Coronary artery (tissue), 2 donors: ENCODE results near the gene PCMT1.

Source experiments
- DNase-seq: peaks from one replicate; pipeline ENCODE4 v3.0.0-alpha.2; 2017; ENCODE audit warnings: low spot score
- H3K27ac ChIP-seq, 2 donors: fragments of 200-600 bp; sonication (generic); one replicate each; pipeline ENCODE4 v1.5.1; 2016 to 2019
- H3K4me3 ChIP-seq: fragments of 200-600 bp; sonication (generic); 2 replicates; pipeline ENCODE4 v1.5.1; 2016; ENCODE audit warnings: mild to moderate bottlenecking, moderate library complexity
- CTCF ChIP-seq: fragments of 200-600 bp; sonication (generic); IDR thresholded peaks from one replicate; pipeline ENCODE4 v1.5.1; 2019; ENCODE audit warnings: antibody characterized with exemption

PCMT1 gene

GRCh38 chr6:149761438-149761837, 11.9 kb downstream of the PCMT1 start:
- no peak for DNase-seq
- no peak for TF ChIP-seq CTCF
- Histone ChIP-seq H3K27ac (no peak overlapping the region), H3K4me3 (no peak overlapping the region)

- no peak overlapping the region for H3K27ac ChIP-seq
- DNase-seq = no peak
- no peak overlapping the region for H3K4me3 ChIP-seq
- TF ChIP-seq CTCF = no peak
Observed at GRCh38 chr6:149763866-149764265, 14.3 kb downstream of the PCMT1 start.

GRCh38 chr6:149766156-149766769, 16.7 kb downstream of the PCMT1 start:
- Histone ChIP-seq H3K4me3 (no peak overlapping the region), H3K27ac (peak overlapping the region in 1 of 2 donors; percentile 12)
- TF ChIP-seq CTCF = no peak
- DNase-seq = no peak

GRCh38 chr6:149769676-149770075, 20.1 kb downstream of the PCMT1 start:
- TF ChIP-seq CTCF = no peak
- no peak overlapping the region for H3K4me3 ChIP-seq
- DNase-seq = no peak
- H3K27ac ChIP-seq = no peak overlapping the region

- Histone ChIP-seq H3K4me3 (no peak overlapping the region), H3K27ac (no peak overlapping the region)
- TF ChIP-seq CTCF = no peak
- no peak for DNase-seq
Observed at GRCh38 chr6:149771185-149771584, 21.6 kb downstream of the PCMT1 start.

- no peak for DNase-seq
- no peak for TF ChIP-seq CTCF
- Histone ChIP-seq H3K4me3 (no peak overlapping the region), H3K27ac (no peak overlapping the region)
Observed at GRCh38 chr6:149771925-149772324, 22.4 kb downstream of the PCMT1 start.

- no peak overlapping the region for H3K27ac ChIP-seq
- no peak for DNase-seq
- TF ChIP-seq CTCF = no peak
- H3K4me3 ChIP-seq = no peak overlapping the region
Observed at GRCh38 chr6:149777624-149778023, 28.1 kb downstream of the PCMT1 start.
